ENCODE measurements around the gene ANGPTL2.

DNA sequence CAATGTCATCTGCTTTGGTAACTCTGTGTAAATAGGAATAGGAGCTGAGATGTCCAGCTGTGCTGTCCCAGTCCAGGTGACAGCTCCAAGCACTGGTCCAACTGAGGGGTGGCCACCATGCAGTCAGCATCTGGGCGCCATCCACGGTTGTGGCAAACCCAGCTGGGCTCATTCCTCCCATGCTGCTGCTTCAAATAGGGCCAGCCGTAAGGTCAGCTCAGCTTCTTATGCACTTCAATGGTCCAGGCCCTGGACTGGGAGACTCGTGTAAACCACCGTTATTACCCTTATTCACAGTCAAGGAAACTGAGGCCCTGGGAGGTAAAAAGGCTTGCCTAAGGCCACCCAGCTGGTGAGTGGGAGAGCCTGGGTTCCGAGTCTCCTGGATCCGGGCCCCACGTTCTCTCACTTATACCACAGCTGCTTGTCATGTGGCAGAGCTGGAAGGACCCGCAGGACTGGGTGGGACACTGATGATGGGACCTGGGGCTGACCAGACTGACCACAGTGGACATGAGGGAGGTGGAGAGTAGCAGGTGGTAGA is 38.7 kb upstream of the ANGPTL2 start:
- TF ChIP-seq POLR2A (IDR thresholded peaks at IDR 0.05; ENCODE audit: low read depth) = no peak
- TF ChIP-seq, protein P1, sequence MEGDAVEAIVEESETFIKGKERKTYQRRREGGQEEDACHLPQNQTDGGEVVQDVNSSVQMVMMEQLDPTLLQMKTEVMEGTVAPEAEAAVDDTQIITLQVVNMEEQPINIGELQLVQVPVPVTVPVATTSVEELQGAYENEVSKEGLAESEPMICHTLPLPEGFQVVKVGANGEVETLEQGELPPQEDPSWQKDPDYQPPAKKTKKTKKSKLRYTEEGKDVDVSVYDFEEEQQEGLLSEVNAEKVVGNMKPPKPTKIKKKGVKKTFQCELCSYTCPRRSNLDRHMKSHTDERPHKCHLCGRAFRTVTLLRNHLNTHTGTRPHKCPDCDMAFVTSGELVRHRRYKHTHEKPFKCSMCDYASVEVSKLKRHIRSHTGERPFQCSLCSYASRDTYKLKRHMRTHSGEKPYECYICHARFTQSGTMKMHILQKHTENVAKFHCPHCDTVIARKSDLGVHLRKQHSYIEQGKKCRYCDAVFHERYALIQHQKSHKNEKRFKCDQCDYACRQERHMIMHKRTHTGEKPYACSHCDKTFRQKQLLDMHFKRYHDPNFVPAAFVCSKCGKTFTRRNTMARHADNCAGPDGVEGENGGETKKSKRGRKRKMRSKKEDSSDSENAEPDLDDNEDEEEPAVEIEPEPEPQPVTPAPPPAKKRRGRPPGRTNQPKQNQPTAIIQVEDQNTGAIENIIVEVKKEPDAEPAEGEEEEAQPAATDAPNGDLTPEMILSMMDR (IDR thresholded peaks at IDR 0.05) = no peak
- no peak for TF ChIP-seq EP300 (IDR thresholded peaks at IDR 0.05)

All from esophagus muscularis mucosa (tissue), 4 donors.